Astrocyte of the hippocampus (primary cell): ENCODE data around the gene KIAA1328.
"Not testable (repeated sequence)": the region's sequence is repeated elsewhere in the genome, so short reads cannot be mapped to it uniquely, and the experiment has no call there.

Source experiments
- DNase-seq: peaks from one replicate; pipeline ENCODE4 v3.0.0; 2011; ENCODE audit warnings: low read depth, low spot score

The KIAA1328 gene

GRCh38 chr18:37144921-37145320, 316.0 kb downstream of the KIAA1328 start:
- DNase-seq = no peak

DNA sequence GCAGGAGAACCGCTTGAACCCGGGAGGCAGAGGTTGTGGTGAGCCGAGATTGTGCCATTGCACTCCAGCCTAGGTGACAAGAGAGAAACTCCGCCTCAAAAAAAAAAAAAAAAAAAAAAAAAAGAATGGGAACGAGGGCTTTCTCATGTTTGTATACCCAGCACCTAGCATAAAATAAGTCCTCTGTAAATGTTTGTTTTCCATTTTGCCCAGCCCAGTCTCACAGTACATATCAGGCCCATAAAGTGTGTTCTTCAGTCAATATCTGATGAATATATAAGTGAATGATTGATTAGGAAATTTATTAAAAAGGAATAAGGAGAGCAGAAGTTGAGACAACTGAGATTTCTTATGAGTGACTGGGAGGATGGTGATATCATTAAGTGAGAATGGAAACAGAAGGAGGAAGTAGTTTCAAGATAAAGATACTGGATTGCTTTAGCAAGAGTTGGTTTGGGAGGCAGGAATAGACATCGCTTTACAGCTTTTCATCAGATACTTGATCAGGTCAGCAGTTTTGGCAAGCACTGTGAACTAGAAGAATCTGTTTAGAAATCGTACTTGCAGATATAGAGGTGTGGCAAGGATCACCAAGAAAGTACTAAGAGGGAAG, 327.5 kb downstream of the KIAA1328 start:
- DNase-seq = no peak

- no peak for DNase-seq
Measured at GRCh38 chr18:37160038-37160820, 331.3 kb downstream of the KIAA1328 start.

DNA sequence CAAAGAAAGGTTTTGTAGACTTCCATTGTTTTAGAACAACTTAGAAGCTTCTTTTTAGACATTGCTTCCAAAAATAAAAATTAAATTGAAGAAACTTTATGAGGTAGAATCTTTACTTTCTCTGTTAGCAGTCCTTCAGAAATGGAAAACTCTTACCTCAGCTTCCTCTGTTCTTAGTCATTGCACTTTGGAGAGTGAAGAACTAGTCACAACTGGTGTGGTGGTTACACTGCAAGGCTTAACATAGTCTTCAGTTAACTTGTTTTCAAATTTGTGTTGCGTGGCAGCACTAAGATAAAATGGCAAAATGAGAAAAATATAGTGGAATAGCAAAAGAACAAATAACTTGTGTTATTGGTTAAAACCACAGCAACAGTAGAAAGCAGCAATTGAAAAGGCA, 332.6 kb downstream of the KIAA1328 start:
- DNase-seq = no peak

DNA sequence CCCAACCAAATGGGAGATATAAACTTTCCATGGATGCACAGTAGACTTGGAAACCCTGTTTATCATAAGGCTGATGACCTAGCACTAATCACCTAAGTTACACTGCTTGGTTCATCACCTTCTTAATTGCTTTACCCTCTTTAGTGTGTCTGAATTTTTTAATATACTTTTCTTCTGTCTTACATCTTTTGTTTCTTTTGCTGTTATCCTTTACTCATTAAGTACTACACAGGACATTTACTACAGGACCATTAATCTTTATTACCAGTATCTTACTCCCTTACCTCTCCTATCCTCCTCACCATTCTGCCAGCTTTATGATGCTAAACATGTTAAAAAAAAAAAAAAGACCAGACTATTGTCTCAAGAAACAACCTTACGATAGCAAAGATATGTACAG, 333.6 kb downstream of the KIAA1328 start:
- no peak for DNase-seq

DNA sequence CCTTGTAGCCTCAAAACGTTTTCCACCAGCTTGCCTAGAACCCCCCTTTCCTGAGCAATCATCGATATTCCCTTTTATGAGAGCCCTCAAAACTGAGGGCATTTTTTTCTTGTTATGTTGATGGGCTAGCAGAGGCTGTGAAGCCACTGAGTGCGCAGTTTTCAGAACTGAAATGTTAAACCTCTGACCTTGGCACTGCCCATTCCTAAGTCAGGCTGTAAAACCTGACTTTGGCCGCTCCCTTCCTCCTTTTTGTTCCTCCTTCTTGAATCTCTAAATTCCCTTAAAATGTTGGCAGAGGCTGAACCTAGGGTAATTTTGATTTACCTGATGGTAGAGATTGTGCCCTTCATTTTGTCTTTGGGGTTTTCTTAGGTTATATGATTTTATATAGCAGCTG, 334.2 kb downstream of the KIAA1328 start:
- no peak for DNase-seq

- no peak for DNase-seq
Measured at GRCh38 chr18:37166491-37166890, 337.6 kb downstream of the KIAA1328 start.

GRCh38 chr18:37166966-37167365, 338.0 kb downstream of the KIAA1328 start:
- not testable (repeated sequence) for DNase-seq

GRCh38 chr18:37170984-37171383, 342.1 kb downstream of the KIAA1328 start:
- no peak for DNase-seq

- DNase-seq = no peak
Measured at GRCh38 chr18:37173384-37173783, 344.5 kb downstream of the KIAA1328 start.

DNA sequence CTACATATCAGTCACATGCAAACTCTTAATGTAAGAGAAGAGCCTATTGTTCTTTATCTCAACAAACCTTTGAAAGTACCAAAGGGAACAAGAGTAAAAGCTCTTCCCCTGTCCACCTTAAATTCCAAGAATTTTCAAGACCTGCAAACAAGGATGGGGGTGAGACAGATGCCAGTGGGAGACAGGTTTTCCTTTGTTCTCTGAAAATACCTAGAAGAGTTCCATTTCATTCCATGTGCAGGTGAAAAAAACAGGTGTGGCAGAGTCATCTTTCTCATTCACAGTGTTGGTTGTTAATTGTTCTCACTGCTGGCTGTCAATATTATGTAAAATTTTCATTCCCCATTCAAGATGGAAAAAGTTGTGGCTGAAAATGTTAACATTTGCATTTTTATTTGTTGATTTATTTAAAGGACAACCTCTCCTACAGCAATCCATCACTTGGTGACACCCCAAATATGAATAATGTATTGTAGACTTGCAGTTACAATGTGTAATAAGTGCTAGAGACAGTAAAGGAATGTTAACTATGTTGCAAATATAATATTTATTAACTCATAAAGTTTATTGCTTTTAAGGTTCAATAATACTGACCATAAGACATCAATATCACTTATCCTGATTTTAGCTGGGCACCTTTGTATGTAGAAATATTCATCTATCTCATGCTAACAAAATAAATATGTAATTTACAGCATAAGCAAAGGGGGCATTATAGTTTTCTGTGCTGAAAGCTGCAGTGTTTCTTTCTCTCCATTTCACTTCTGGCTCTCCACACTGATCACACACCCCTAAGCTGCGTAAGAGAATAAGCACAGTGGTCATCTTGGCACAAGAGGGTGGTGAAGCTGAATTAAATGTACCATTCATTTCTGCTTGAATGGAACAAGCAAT, 347.0 kb downstream of the KIAA1328 start:
- no peak for DNase-seq

DNA sequence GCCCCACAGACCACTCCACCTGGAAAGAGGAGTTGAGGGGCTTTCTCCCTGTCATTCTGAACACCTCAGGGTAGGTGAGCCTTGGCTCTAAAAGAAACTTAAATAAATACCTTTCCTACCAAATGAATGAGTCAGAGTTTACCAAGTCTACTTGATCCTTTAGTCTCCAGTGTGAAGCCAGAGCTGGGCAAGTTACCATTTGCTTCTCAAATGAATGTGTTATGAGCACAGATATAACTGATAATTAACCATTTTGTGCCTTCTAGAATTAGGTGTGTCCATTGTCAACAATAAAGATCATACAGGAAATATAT, 347.7 kb downstream of the KIAA1328 start:
- DNase-seq = peak; percentile 30

DNA sequence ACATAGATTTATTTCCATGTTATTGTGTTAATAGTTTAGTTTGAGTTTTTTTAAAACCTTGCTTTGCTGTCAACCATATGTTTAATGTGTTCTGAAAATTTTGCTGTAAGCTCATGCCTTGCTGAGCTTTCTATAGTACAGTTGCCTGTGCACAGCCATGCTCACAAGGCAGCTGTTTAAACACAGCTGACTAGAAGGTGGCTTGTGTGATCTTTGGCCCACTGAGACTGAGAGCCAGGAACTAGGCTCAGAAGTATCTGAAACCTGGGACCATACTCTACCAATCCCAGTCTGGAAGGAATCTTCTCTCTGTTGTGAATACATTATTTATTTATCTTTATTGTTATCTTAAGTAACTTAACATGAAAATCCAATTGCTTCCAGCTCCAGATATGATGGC, 350.5 kb downstream of the KIAA1328 start:
- no peak for DNase-seq

- peak; percentile 9 for DNase-seq
Measured at GRCh38 chr18:37180086-37180485, 351.2 kb downstream of the KIAA1328 start.

DNA sequence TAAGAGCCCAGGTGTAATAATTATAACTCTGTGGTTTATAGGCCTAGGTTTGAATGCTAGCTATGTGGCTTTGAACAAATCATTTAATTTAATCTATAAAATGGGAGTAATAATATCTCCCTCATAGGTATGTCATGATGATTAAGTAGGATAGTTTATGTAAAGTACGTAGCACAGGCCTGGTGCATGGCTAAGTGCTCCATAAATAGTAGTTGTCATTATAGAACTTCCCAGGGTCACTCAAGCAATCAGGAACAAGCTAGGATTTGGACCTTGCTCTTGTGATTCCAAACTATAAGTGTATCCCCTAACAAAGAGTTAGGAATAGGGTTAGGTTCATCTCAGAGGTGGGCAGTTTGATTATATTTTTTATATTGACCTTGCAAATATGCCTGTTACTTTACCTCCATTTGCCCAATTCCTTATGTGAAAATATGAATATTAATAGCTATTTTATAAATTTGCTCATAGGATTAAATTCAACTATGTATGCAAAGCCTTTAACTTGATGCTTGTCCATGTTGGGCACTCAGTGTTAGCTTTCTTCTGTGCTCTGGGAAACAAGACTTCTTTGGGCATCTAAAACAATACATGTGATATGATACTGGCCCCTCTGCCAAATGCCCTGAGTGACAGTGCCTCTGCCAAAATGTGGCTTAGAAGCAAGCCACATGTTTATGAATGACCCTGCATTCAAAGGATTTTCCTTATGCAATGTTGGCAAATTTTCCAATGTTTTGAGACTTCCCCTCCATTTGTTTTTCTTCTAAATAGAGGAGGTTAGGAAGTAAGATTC, 353.6 kb downstream of the KIAA1328 start:
- DNase-seq = no peak

DNA sequence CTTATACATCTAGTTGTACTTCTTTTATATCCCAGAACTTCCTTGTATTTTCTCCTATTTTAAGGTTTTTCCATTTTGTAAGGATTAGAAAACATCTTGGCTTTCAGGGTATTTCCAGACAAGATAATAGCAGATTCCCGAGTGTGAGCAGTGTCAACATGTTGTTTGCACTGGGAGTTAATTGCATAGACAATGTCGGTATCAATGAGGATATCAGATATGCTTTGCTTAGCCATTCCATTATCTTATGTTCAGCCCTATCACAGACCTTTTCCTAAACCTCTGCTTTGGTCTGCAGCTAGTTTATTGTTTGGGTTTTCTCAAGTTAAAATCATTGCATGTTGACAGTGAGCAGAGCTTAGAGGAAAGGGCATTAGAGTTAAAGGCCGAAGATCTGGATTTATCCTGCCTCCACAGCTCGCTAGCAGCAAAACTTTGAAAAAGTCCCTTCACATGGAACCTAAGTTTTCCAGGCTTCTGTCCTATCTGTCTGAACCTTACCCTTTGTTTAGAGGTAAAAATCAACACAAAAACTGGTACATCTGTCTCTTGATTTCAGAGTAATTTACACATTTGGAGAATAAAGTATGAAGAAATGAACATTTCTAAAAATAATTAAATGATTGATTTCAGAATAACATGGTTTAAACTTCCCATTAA, 355.4 kb downstream of the KIAA1328 start:
- no peak for DNase-seq

GRCh38 chr18:37188016-37188791, 359.3 kb downstream of the KIAA1328 start:
- DNase-seq = peak; percentile 26

GRCh38 chr18:37199741-37200140, 370.8 kb downstream of the KIAA1328 start:
- peak; percentile 19 for DNase-seq

GRCh38 chr18:37207343-37207742, 378.4 kb downstream of the KIAA1328 start:
- no peak for DNase-seq

- DNase-seq = no peak
Measured at GRCh38 chr18:37210781-37211180, 381.9 kb downstream of the KIAA1328 start.
